HCT116 (cell line): ENCODE measurements around the gene RNF227. TPM values are rescaled to one million over a fixed set of nuclear protein-coding genes. Genes with fewer than 3 reads are reported as not detected.

Experiments used
- ATAC-seq: fragments of 200-7000 bp; cut with Tn5 transposase; 2 replicates; pipeline ENCODE4 v1.9.1; 2020; ENCODE audit warnings: mild to moderate bottlenecking, moderate library complexity
- BruUV-seq: library from RNA; stranded (reverse); fragments of 400-500 nt; replicated peaks from 2 replicates; lab custom pipeline; 2021; lab: Mats Ljungman, UMichigan
- CTCF ChIA-PET: fragments of 300-600 bp; sonication (Branson Sonifier 250); formaldehyde crosslinking; loops from one replicate; lab custom pipeline; 2021; ENCODE audit warnings: antibody characterized with exemption; lab: Charles Lee
- POLR2A ChIA-PET: fragments of 300-600, 350-600 bp; sonication (Branson Sonifier 250); formaldehyde crosslinking; loops from one replicate; lab custom pipeline; 2021; ENCODE audit warnings: antibody characterized with exemption; lab: Charles Lee
- RAD21 ChIA-PET, 2 experiments: fragments of 300-600 bp; sonication (Branson Sonifier 250); formaldehyde crosslinking; loops; one replicate each; lab custom pipeline; 2023; ENCODE audit warnings: low total read pairs in 2 of 2; ENCODE audit not compliant: uncharacterized antibody in 2 of 2, unreplicated experiment in 2 of 2, low non-redundant PET in 1 of 2; lab: Charles Lee
- DNase-seq: peaks from one replicate; pipeline ENCODE4 v3.0.0-alpha.2; 2010; ENCODE audit warnings: low read depth, low spot score
- H2AFZ ChIP-seq: fragments of 200-600 bp; shearing (Covaris generic), sonication (generic); 2 replicates; pipeline ENCODE4 v1.6.1; 2017; ENCODE audit warnings: low read depth, mixed run types, mixed read lengths, antibody characterized with exemption, low read length; ENCODE audit not compliant: poor library complexity, severe bottlenecking
- H3K27ac ChIP-seq: 2 replicates; pipeline ENCODE4 v1.5.1; 2012; ENCODE audit warnings: low read depth, low read length
- H3K27me3 ChIP-seq: fragments of 200-600 bp; sonication (generic); 2 replicates; pipeline ENCODE4 v1.6.1; 2016; ENCODE audit warnings: mixed run types, low read length, mixed read lengths; ENCODE audit not compliant: insufficient read depth
- H3K36me3 ChIP-seq, 2 experiments: fragments of 200-500 bp in 1 of 2; fragments of 200-600 bp in 1 of 2; sonication (Bioruptor generic) in 1 of 2; sonication (generic) in 1 of 2; 2 replicates each; pipeline versions ENCODE4 v1.5.1 to v1.6.1; 2014 to 2016; ENCODE audit warnings: low read length in 2 of 2, inconsistent platforms in 1 of 2, mixed read lengths in 1 of 2, mixed run types in 1 of 2; ENCODE audit not compliant: insufficient read depth in 2 of 2, control insufficient read depth in 1 of 2
- H3K4me1 ChIP-seq, 2 experiments: fragments of 200-600 bp in 1 of 2; sonication (generic) in 1 of 2; 2 replicates each; pipeline versions ENCODE4 v1.5.1 to v1.6.1; 2012 to 2017; ENCODE audit warnings: low read length in 2 of 2, inconsistent platforms in 1 of 2, mild to moderate bottlenecking in 1 of 2, mixed read lengths in 1 of 2, mixed run types in 1 of 2, moderate library complexity in 1 of 2; ENCODE audit not compliant: insufficient read depth in 2 of 2, control insufficient read depth in 1 of 2
- H3K4me2 ChIP-seq: fragments of 200-600 bp; sonication (generic); 2 replicates; pipeline ENCODE4 v1.6.1; 2017; ENCODE audit warnings: mixed run types, low read length, mixed read lengths
- H3K4me3 ChIP-seq, 2 experiments: fragments of 200-600 bp in 1 of 2; sonication (generic) in 1 of 2; replicated peaks in 1 of 2; 2 replicates each; pipeline ENCODE4 v1.5.1; 2011 to 2016; ENCODE audit warnings: low read length in 2 of 2, control low read depth in 1 of 2, low read depth in 1 of 2, mild to moderate bottlenecking in 1 of 2, mixed read lengths in 1 of 2, mixed run types in 1 of 2
- H3K79me2 ChIP-seq: fragments of 200-600 bp; sonication (generic); 2 replicates; pipeline ENCODE4 v1.6.1; 2017; ENCODE audit warnings: mild to moderate bottlenecking, mixed run types, low read length, moderate library complexity, mixed read lengths; ENCODE audit not compliant: insufficient read depth
- H3K9ac ChIP-seq: fragments of 200-600 bp; sonication (generic); 2 replicates; pipeline ENCODE4 v1.6.1; 2016; ENCODE audit warnings: low read length, mixed read lengths
- H3K9me2 ChIP-seq: fragments of 200-600 bp; sonication (generic), shearing (Covaris generic); 2 replicates; pipeline ENCODE4 v1.6.1; 2017; ENCODE audit warnings: mixed run types, mild to moderate bottlenecking, moderate library complexity; ENCODE audit not compliant: insufficient read depth
- H3K9me3 ChIP-seq, 2 experiments: fragments of 200-500 bp in 1 of 2; fragments of 200-600 bp in 1 of 2; sonication (Bioruptor generic) in 1 of 2; sonication (generic) in 1 of 2; 2 replicates each; pipeline ENCODE4 v1.6.1; 2014 to 2017; ENCODE audit warnings: low read length in 2 of 2, mixed read lengths in 2 of 2, inconsistent platforms in 1 of 2, low read depth in 1 of 2, mild to moderate bottlenecking in 1 of 2, mixed run types in 1 of 2, moderate library complexity in 1 of 2; ENCODE audit not compliant: control insufficient read depth in 1 of 2, insufficient read depth in 1 of 2
- H4K20me1 ChIP-seq: fragments of 200-600 bp; sonication (generic), shearing (Covaris generic); 2 replicates; pipeline ENCODE4 v1.6.1; 2017; ENCODE audit warnings: mixed run types, mild to moderate bottlenecking, moderate library complexity; ENCODE audit not compliant: insufficient read depth
- CBX3 ChIP-seq: IDR thresholded peaks from 2 replicates; pipeline ENCODE4 v1.6.1; 2012; ENCODE audit warnings: low read depth
- EGR1 ChIP-seq: IDR thresholded peaks from 2 replicates; pipeline ENCODE4 v1.6.1; 2012; ENCODE audit warnings: low read depth
- EZH2phosphoT487 ChIP-seq: fragments of 200-600 bp; IDR thresholded peaks from 2 replicates; pipeline ENCODE4 v1.6.1; 2018; ENCODE audit warnings: antibody characterized with exemption, borderline replicate concordance
- JUND ChIP-seq: IDR thresholded peaks from 2 replicates; pipeline ENCODE4 v1.6.1; 2012
- POLR2A ChIP-seq: IDR thresholded peaks from 2 replicates; pipeline ENCODE4 v1.7.0; 2011; ENCODE audit warnings: borderline replicate concordance; ENCODE audit not compliant: insufficient read depth, insufficient read length; ENCODE audit errors: extremely low read depth
- POLR2AphosphoS5 ChIP-seq: IDR thresholded peaks from 2 replicates; pipeline ENCODE4 v1.6.1; 2011; ENCODE audit warnings: mild to moderate bottlenecking, low read depth, low read length, moderate library complexity
- RAD21 ChIP-seq: IDR thresholded peaks from 2 replicates; pipeline ENCODE4 v1.6.1; 2012; ENCODE audit warnings: low read depth, mild to moderate bottlenecking
- SIN3A ChIP-seq: IDR thresholded peaks from 2 replicates; pipeline ENCODE4 v1.6.1; 2012; ENCODE audit warnings: low read depth
- SRF ChIP-seq: IDR thresholded peaks from 2 replicates; pipeline ENCODE4 v1.6.1; 2012; ENCODE audit warnings: low read depth
- TCF7L2 ChIP-seq: IDR thresholded peaks from 2 replicates; pipeline ENCODE4 v1.7.0; 2011; ENCODE audit warnings: borderline replicate concordance, inconsistent platforms; ENCODE audit not compliant: insufficient read depth, insufficient read length; ENCODE audit errors: extremely low read depth
- YY1 ChIP-seq: IDR thresholded peaks from 2 replicates; pipeline ENCODE4 v1.6.1; 2011; ENCODE audit warnings: low read length, low read depth, moderate library complexity, mild to moderate bottlenecking; ENCODE audit not compliant: insufficient replicate concordance; ENCODE audit errors: extremely low read depth
- ZNF274 ChIP-seq: fragments of 200-500 bp; sonication (Bioruptor generic); IDR thresholded peaks from 2 replicates; pipeline ENCODE4 v1.6.1; 2014; ENCODE audit warnings: mild to moderate bottlenecking, low read depth, low read length, inconsistent platforms
- intact Hi-C: fragments of 100-400 bp; cut with micrococcal nuclease; formaldehyde crosslinking; loops from 2 replicates; pipeline ENCODE4 v1.10.0; 2022
- total RNA-seq: library from RNA; stranded (reverse); gene quantifications from one replicate; pipeline ENCODE4 v1.2.1, GENCODE V29; 2021; ENCODE audit not compliant: unreplicated experiment
- TF ChIP-seq, protein P1 (sequence below): IDR thresholded peaks from 2 replicates; pipeline ENCODE4 v1.6.1; 2011; ENCODE audit warnings: mild to moderate bottlenecking, low read length, moderate library complexity; ENCODE audit not compliant: insufficient replicate concordance; ENCODE audit errors: extremely low read depth
- TF ChIP-seq, protein P2 (sequence below), 3 experiments: fragments of 200-600 bp in 1 of 3; sonication (generic) in 1 of 3; IDR thresholded peaks in 2 of 3; conservative IDR thresholded peaks in 1 of 3; 2 replicates each; pipeline ENCODE4 v1.5.1; 2012 to 2017; ENCODE audit warnings: low read depth in 2 of 3, low read length in 2 of 3, antibody characterized with exemption in 1 of 3, borderline replicate concordance in 1 of 3, control low read depth in 1 of 3, mild to moderate bottlenecking in 1 of 3, mixed read lengths in 1 of 3, mixed run types in 1 of 3, moderate library complexity in 1 of 3; ENCODE audit not compliant: insufficient read depth in 1 of 3
- TF ChIP-seq, protein P3 (sequence below): IDR thresholded peaks from 2 replicates; pipeline ENCODE4 v1.6.1; 2012
- TF ChIP-seq, protein P4 (sequence below): IDR thresholded peaks from 2 replicates; pipeline ENCODE4 v1.6.1; 2012; ENCODE audit warnings: low read depth

RNF227 gene
- total RNA-seq, 1 experiment from 2014 or later: 0.74 TPM

DNA sequence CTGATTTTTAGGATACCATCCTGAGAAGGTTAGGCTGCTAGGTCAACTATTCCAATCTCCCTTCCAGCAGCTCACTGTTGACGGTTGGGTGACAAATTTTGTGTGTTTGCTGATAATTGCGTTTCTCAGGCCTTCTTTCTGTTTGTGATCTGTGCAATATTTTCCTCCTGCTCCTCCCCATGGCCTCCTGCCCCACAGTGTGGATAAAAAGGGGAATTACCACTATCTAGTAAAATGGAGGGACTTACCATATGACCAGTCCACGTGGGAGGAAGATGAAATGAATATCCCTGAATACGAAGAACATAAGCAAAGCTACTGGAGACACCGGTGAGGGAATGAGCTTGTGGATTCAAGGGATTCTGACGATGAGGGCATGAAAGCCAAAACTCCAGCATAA lies 18.3 kb downstream of the RNF227 start:
- ATAC-seq (peak; percentile 64), DNase-seq (no peak)
- no peak overlapping the region for H3K27ac ChIP-seq
- POLR2A ChIA-PET: no interaction called here
- no peak overlapping the region for H2AFZ ChIP-seq
- H3K9me2 ChIP-seq: no peaks in the 10 kb centered on the region
- no TSS peak for BruUV-seq
- H4K20me1 ChIP-seq: no peaks in the 10 kb centered on the region
- CTCF ChIA-PET: interaction anchor here (0.6 to 1.3 kb wide), 3 partner anchors 35 to 159 kb away, joined by 3 to 4 read pairs (median 3); partner anchors contain the start of gene KDM6B
- H3K79me2 ChIP-seq: no peaks in the 10 kb centered on the region
- intact Hi-C loops: loop anchor here (1.0 to 5.0 kb wide), 2 partner anchors 35 to 75 kb away; no protein-coding TSS in a partner anchor
- RAD21 ChIA-PET: no interaction called here
- no peak overlapping the region for H3K4me3 ChIP-seq
- H3K4me1 ChIP-seq: no peaks in the 10 kb centered on the region; a peak in 1 of 4 replicates
- no peaks in the 10 kb centered on the region for H3K9me3 ChIP-seq
- no peak for TF ChIP-seq SIN3A
- no peak for TF ChIP-seq SRF
- no peak for TF ChIP-seq JUND
- TF ChIP-seq, protein P1, sequence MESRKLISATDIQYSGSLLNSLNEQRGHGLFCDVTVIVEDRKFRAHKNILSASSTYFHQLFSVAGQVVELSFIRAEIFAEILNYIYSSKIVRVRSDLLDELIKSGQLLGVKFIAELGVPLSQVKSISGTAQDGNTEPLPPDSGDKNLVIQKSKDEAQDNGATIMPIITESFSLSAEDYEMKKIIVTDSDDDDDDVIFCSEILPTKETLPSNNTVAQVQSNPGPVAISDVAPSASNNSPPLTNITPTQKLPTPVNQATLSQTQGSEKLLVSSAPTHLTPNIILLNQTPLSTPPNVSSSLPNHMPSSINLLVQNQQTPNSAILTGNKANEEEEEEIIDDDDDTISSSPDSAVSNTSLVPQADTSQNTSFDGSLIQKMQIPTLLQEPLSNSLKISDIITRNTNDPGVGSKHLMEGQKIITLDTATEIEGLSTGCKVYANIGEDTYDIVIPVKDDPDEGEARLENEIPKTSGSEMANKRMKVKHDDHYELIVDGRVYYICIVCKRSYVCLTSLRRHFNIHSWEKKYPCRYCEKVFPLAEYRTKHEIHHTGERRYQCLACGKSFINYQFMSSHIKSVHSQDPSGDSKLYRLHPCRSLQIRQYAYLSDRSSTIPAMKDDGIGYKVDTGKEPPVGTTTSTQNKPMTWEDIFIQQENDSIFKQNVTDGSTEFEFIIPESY: no peak
- no peak for TF ChIP-seq CBX3
- TF ChIP-seq POLR2A: no peak
- peak; percentile 77 for TF ChIP-seq RAD21
- TF ChIP-seq, protein P2, sequence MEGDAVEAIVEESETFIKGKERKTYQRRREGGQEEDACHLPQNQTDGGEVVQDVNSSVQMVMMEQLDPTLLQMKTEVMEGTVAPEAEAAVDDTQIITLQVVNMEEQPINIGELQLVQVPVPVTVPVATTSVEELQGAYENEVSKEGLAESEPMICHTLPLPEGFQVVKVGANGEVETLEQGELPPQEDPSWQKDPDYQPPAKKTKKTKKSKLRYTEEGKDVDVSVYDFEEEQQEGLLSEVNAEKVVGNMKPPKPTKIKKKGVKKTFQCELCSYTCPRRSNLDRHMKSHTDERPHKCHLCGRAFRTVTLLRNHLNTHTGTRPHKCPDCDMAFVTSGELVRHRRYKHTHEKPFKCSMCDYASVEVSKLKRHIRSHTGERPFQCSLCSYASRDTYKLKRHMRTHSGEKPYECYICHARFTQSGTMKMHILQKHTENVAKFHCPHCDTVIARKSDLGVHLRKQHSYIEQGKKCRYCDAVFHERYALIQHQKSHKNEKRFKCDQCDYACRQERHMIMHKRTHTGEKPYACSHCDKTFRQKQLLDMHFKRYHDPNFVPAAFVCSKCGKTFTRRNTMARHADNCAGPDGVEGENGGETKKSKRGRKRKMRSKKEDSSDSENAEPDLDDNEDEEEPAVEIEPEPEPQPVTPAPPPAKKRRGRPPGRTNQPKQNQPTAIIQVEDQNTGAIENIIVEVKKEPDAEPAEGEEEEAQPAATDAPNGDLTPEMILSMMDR (IDR thresholded peaks at IDR 0.05 in 2 of 3, conservative IDR thresholded peaks at IDR 0.05 in 1 of 3; ENCODE audit: borderline replicate concordance in 1 of 3, insufficient read depth in 1 of 3, low read depth in 2 of 3, low read length in 2 of 3): peak; percentile 34 to 69 (median 59); a peak in 4 of 6 replicates
- TF ChIP-seq, protein P3, sequence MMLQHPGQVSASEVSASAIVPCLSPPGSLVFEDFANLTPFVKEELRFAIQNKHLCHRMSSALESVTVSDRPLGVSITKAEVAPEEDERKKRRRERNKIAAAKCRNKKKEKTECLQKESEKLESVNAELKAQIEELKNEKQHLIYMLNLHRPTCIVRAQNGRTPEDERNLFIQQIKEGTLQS: no peak
- no peak for TF ChIP-seq EZH2phosphoT487
- no peak for TF ChIP-seq ZNF274
- no peak for TF ChIP-seq YY1
- TF ChIP-seq EGR1: no peak
- TF ChIP-seq, protein P4, sequence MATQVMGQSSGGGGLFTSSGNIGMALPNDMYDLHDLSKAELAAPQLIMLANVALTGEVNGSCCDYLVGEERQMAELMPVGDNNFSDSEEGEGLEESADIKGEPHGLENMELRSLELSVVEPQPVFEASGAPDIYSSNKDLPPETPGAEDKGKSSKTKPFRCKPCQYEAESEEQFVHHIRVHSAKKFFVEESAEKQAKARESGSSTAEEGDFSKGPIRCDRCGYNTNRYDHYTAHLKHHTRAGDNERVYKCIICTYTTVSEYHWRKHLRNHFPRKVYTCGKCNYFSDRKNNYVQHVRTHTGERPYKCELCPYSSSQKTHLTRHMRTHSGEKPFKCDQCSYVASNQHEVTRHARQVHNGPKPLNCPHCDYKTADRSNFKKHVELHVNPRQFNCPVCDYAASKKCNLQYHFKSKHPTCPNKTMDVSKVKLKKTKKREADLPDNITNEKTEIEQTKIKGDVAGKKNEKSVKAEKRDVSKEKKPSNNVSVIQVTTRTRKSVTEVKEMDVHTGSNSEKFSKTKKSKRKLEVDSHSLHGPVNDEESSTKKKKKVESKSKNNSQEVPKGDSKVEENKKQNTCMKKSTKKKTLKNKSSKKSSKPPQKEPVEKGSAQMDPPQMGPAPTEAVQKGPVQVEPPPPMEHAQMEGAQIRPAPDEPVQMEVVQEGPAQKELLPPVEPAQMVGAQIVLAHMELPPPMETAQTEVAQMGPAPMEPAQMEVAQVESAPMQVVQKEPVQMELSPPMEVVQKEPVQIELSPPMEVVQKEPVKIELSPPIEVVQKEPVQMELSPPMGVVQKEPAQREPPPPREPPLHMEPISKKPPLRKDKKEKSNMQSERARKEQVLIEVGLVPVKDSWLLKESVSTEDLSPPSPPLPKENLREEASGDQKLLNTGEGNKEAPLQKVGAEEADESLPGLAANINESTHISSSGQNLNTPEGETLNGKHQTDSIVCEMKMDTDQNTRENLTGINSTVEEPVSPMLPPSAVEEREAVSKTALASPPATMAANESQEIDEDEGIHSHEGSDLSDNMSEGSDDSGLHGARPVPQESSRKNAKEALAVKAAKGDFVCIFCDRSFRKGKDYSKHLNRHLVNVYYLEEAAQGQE: no peak
- no peak for TF ChIP-seq TCF7L2
- no peak for TF ChIP-seq POLR2AphosphoS5
- peaks cover 31 to 51% of the 10 kb centered on the region in 2 experiments; a peak in 3 of 4 replicates for H3K36me3 ChIP-seq
- H3K4me2 ChIP-seq: no peak overlapping the region
- H3K9ac ChIP-seq: no peak overlapping the region
- H3K27me3 ChIP-seq: no peaks in the 10 kb centered on the region
